ENCODE results near the gene RAB31.

Gene RAB31

DNA sequence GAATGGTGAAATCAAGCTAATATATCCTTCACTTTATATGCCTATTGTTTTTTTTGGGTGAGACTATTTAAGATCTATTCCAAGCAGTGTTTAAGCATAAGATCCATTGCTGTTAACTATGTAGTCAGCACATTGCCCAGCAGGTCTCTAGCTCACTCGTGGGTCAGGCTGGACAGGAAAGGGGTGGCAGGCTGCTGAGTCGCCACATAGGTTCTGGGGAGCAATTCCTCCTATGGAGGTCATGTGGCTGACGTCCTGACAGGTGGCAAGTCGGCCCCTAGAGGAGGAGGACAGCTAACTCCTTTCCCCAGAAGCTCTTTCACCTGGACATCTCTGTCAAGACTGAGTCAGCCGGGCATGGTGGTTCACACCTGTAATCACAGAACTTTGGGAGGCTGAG, 13.9 kb upstream of the RAB31 start:
- no peak for DNase-seq (ENCODE audit: low read depth)

- no peak for DNase-seq (ENCODE audit: low read depth)
These were observed 13.1 kb upstream of the RAB31 start for GRCh38 chr18:9694952-9695495.

DNA sequence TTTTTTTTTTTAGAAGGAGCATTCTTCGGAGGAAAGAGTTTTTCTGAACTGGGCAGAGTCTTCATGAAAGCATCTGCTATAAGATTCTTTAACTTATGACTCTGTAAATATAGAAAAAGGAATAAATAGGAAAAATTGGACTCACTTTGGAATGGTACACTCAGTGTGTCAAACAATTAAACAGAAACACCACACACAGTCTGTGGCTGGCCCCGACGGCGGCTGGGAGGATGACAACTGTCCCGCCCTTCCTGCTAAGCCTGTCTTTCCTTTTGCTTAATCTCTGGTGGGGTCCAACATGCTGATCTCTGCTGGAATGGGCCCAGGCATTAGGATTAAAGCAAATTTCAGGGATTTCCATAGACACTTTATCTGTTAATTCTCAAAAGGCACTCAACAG, 12.5 kb upstream of the RAB31 start:
- no peak for DNase-seq (ENCODE audit: low read depth)

GRCh38 chr18:9696112-9696511, 12.0 kb upstream of the RAB31 start:
- DNase-seq (ENCODE audit: low read depth) = no peak

GRCh38 chr18:9696701-9697100, 11.4 kb upstream of the RAB31 start:
- no peak for DNase-seq (ENCODE audit: low read depth)

GRCh38 chr18:9697121-9697520, 11.0 kb upstream of the RAB31 start:
- DNase-seq (ENCODE audit: low read depth) = no peak

DNA sequence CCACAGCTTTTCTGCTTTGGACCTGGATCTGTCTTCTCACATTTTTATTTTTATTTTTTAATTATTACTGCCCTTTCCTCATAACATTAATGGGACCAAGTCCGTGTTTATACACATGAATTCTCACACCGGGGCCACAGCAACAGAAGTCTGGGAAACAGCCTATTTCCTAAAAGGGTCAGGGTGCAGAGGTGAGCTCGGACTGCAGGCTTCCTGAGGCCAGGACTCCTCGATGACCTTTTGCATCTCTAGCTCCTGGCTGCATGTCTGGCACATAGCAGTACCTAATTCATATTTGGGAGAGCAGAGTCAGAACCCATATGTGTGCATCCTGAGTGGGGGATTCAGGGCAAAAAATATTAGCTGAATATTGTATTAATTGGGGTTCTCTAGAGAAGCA, 9.6 kb upstream of the RAB31 start:
- DNase-seq (ENCODE audit: low read depth) = no peak

DNA sequence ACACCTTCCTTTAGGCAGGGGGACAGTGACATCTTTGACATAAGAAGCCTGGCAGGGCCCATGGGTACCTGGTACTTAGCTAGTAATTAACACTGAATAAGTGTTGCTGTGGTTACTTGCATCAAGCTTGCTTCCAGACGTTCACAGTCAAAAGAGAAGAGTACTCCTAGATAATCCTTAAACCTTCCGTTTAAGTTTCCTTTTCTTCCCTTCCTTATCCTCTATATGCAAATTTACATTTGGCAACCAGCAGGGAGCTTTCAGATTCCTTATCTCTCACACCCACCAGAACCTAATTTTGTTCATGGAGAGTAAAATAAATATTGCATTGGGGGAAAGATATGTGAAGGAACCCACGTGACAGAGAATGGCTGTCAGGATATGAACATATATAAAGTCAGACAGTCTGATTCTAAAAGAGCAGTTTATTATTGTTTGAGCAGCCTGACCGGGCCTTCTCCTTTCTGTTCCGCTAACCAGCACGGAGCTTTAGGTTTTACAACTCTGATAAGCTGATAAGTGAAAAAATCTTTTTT, 7.8 kb upstream of the RAB31 start:
- DNase-seq (ENCODE audit: low read depth) = no peak

GRCh38 chr18:9701609-9702349, 6.3 kb upstream of the RAB31 start:
- DNase-seq (ENCODE audit: low read depth) = no peak

GRCh38 chr18:9704233-9705118, 3.6 kb upstream of the RAB31 start:
- DNase-seq (ENCODE audit: low read depth) = no peak

DNA sequence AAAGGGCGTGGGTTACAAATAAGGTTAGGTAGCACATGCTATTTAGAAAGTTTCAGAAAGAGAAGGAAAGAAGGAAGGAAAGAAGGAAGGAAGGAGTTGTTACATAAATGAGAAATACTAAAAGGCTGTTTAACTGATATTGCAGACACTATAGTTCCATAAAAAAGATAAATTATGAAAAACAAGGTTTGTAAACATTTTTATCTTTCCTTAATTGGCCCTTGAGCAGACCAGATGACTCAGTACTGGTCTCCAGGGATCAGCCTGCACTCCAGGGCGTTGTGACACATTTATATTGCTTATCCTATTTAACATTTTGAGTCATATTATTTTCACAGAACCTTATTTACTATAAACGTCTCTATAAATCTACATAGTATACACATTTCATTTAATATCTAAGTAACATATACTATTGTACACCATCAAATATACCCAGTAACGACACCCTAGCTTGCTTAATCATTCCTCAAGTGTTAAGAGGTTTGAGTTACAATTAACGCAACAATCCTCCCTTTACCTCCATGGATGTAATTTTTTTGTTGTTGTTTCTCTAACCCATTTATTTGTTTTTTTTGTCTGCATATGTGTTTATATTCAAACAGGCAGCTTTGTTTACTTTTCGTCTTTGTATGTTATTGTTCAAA, 2.8 kb upstream of the RAB31 start:
- no peak for DNase-seq (ENCODE audit: low read depth)

DNA sequence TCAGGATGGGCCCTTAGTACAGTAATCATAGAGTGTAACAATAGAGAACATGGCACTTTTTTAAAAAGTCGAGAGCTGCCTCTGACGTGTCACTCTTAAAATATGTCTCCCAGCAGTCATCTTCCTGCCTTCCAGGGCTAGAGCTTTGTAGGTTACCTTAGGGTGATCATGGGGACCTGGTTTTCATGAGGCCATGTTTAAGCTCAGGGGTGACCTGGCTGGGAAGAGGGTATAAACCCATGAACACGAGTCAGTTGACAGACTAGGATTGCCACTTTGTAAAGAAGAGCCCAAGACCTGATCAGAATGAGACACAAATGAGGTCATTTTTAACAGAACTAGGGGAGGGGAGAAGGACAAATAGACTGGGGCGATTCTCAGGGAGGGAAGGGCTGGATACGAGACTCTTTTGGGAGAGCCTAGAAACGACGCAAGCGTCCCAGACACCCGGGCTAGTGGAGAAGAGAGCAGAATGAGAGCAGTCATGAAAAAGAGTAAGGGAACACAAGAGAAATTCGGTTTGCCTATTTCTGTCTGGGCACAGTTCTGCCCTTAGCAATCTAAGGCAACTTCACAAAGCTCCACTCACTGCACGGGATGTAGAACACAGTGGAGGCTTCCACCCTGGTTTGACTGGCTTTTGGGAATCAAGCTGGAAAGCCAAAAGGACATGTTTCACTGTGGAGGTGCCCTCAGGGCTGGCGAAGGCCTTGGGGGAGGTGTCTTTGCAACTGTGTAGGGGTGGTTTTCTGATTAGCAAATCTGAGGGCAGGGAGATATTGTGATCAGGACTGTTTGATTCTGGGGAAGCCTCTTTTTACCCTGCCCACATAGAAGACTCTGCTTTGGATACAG, 1.8 kb upstream of the RAB31 start:
- DNase-seq (ENCODE audit: low read depth) = no peak

DNA sequence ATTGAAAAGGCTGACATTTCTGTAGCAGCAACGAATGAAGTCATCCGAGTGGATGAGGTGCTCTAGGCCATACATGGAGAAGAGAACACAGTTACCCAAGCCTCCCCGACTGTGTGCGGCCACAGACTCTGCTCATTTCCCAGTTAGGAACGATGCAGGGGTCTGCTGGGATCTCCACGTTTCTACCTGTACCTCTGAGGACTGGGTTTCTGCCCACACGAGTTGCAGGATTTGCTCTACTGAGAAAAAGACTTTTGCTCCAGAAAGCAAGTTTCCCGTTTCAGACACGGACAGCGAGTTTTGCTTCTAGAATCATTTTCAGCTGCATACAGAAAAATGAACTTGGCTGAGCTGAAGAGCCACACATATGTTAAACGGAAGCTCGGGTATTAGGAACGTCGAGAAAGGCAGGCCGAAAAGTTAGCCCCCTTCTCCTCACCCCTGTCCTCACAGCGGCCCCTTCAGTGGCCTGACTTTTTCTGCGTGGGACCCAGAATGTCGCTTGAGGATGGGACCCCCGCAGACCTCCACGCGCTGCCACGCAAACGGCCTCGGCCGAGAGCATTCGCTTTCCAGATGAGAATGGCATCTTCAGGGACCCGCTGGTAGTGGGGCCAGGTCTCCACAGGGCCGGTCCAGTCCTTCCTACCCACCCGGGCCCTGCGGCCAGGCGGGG, 582 bp upstream of the RAB31 start:
- no peak for DNase-seq (ENCODE audit: low read depth)

DNA sequence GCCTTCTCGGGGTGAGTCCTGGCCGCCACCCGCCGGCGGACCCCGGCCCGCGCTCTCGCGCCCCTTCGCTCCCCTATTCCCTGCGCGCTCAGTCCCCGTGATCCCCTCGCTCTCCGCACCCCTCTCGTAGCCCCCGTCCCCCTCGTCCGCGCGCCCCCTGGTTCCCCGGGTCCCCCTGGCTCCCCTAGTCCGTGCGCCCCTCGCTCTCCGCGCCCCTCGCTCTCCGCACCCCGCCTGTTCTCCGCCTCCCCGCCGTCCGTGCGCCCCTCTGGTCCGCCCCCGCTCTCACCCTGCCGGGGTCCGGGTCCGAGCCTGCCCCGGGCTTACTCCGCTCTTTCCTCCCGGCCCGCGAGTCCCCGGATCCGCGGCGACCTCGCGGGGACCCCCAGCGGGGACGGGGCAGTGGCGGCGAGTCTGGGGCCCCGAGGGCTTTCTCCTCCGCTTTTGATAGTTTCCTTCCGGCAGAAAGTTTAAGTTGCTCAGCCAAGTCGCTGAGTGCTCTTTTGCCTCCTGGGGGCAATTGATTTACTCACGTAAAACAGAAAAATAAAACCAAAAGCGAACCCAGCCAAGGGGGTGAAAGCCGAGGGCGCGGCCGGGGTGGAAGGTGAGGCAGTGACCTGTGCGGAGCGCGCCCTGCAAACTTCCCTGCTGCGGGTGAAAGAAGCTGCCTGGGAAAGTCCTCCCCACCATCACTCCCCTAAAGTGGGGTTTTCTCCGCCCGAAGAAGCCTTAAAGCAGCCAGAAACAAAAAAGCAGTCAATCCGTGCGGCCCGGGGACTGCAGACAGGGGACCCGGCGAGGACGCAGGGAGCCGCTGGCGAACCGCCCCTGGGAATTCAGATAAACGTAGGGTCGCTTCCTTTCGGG, 568 bp downstream of the RAB31 start:
- no peak for DNase-seq (ENCODE audit: low read depth)

DNA sequence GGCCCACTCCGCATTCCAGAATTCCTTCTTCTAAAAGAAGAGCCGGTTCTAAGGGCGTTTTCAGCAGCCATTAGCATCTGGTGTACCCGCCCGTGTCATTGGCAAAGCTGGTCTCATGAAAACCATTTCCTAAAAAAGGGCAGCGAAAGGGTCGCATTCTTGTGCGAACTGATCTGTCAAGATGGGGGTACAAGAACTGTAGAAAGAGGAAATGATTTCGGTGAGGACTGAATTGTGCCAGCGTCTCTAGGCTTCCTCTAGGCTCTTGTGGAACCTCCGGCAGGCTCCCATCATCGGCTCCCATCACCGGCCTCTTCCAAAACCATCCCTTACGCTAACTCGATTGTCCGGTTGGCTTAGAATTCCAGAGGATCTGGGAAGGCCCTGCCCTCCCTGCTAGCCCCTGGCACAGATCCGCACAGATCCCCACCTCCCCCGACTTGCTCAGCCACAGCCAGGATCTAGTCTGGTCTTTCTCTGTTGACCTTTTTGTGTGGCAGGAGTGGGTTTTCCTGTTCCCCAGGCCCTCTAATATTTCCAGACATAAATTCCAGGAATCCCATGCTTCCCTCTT, 1.3 kb downstream of the RAB31 start:
- no peak for DNase-seq (ENCODE audit: low read depth)

- DNase-seq (ENCODE audit: low read depth) = no peak
These were observed 1.9 kb downstream of the RAB31 start for GRCh38 chr18:9710037-9710436.

DNA sequence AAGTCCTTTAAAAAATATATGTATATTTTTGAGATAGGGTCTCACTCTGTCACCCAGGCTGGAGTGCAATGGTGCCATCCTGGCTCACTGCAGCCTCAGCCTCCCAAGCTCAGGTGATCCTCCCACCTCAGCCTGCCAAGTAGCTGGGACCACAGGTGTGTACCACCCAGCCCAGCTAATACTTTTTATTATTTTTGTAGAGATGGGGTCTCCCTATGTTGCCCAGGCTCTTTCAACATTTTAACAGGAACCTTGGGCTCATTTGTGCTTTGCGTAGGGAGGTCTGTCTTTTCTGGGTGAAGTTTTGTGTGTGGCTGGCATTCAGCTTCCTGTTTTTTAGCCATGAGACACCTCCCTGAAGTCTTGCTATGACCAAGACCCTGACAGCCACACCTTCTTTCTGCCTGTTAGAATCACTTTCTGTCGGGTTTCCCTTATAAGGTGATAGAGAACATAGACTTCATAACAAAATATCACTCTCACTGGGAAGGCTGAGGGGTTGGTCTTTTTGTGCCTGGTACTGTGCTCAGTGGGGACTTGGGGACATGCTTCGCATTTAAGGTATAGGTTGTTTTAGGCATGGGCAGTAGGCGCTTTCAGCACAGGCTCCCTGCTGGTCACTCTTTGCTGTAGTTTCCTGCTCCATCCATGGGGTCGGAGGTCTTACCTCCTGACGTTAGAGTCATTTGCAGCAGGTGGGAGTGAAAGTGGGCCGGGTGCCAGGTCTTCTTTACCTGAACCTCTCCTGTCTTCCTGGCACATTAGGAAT, 3.4 kb downstream of the RAB31 start:
- no peak for DNase-seq (ENCODE audit: low read depth)

DNA sequence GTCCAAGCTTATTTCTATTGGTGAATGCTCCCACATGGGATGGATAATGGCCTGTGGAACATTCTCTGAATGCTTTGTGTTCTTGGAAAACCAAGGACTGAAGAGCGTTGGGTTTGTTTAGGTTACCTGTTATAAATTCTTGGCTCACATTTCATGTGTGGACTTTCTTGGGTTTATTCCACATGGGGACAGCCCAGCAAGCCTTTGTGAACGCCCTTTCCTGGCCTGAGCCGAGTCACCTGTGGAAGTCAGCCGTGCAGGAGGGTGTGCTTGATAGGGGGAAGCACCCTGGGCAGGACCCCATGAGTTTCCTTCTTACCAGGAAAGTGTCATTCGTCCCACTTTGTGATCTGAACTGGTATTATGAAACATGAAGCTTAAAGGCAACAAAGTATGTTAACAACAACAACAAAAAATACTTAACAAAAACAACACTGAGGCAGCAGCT, 4.1 kb downstream of the RAB31 start:
- no peak for DNase-seq (ENCODE audit: low read depth)

DNA sequence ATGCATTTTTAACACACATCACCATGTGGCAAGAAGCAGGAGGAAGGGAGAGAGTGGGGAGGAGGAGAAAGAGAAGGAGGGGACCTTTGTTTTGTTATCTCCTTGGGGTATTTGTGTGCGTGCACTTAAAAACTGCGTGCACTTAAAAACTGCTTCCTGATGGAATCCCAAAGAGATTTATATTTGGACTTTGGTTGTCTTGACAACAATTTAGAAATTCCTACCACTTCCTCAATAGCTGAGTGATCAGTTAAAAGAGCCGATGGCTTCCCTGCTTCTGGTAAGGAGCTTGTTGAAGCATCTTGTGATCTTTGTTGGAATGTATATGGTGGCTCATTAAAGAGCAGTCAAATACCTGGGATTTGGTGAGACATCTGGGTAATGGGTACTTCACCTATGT, 4.5 kb downstream of the RAB31 start:
- no peak for DNase-seq (ENCODE audit: low read depth)

Data from non-pigmented ciliary epithelial cell (primary cell).